Liver (tissue), 3 donors: ENCODE results near the gene ATP12A.

ENCODE experiments used
- EGR1 ChIP-seq, 2 donors: IDR thresholded peaks; 2 replicates each; pipeline ENCODE4 v1.6.1; 2016 to 2018; ENCODE audit warnings: antibody characterized with exemption in 2 of 2, low read depth in 2 of 2
- GABPA ChIP-seq, 2 donors: IDR thresholded peaks in 1 of 2; conservative IDR thresholded peaks in 1 of 2; 2 replicates each; pipeline ENCODE4 v1.6.1; 2016; ENCODE audit warnings: antibody characterized with exemption in 2 of 2, mild to moderate bottlenecking in 1 of 2, moderate library complexity in 1 of 2
- JUND ChIP-seq, 2 donors: IDR thresholded peaks; 2 replicates each; pipeline ENCODE4 v1.6.1; 2016; ENCODE audit warnings: antibody characterized with exemption in 2 of 2
- RXRA ChIP-seq, 2 donors: IDR thresholded peaks; 2 replicates each; pipeline ENCODE4 v1.6.1; 2017 to 2018; ENCODE audit warnings: antibody characterized with exemption in 2 of 2, mild to moderate bottlenecking in 1 of 2
- YY1 ChIP-seq: IDR thresholded peaks from 2 replicates; pipeline ENCODE4 v1.6.1; 2016; ENCODE audit warnings: antibody characterized with exemption, mild to moderate bottlenecking
- TF ChIP-seq, protein P1 (sequence below): fragments of 150-350 bp; IDR thresholded peaks from 2 replicates; pipeline ENCODE4 v1.5.1; 2017; ENCODE audit warnings: improper control_type of control experiment, low read depth, low read length; ENCODE audit not compliant: missing input control
- donor health status: healthy.
- donor health status: healthy.

DNA sequence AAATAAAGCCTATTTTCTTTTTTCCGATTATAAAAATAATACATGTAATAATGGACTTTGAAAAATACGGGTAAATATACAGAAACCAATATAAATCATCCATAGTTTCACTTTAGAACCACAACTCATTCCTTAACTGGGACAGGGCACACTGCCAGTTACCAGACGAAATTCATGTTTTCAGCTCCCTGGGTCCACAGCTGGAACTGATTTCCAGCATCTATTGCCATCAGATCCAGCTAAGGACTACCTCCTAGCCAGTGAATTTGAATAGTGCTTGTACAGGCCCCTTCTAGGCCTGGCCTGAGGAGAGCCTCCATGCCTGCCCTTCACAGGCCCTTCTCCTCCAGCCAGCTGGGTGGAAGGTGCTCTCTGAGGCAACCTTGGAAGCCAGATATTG is 30.0 kb upstream of the ATP12A start:
- TF ChIP-seq GABPA (IDR thresholded peaks at IDR 0.05 in 1 of 2, conservative IDR thresholded peaks at IDR 0.05 in 1 of 2) (no peak), RXRA (IDR thresholded peaks at IDR 0.05) (no peak), JUND (IDR thresholded peaks at IDR 0.05) (no peak), EGR1 (IDR thresholded peaks at IDR 0.05; ENCODE audit: low read depth in 2 of 2) (no peak), YY1 (no peak)
- TF ChIP-seq, protein P1, sequence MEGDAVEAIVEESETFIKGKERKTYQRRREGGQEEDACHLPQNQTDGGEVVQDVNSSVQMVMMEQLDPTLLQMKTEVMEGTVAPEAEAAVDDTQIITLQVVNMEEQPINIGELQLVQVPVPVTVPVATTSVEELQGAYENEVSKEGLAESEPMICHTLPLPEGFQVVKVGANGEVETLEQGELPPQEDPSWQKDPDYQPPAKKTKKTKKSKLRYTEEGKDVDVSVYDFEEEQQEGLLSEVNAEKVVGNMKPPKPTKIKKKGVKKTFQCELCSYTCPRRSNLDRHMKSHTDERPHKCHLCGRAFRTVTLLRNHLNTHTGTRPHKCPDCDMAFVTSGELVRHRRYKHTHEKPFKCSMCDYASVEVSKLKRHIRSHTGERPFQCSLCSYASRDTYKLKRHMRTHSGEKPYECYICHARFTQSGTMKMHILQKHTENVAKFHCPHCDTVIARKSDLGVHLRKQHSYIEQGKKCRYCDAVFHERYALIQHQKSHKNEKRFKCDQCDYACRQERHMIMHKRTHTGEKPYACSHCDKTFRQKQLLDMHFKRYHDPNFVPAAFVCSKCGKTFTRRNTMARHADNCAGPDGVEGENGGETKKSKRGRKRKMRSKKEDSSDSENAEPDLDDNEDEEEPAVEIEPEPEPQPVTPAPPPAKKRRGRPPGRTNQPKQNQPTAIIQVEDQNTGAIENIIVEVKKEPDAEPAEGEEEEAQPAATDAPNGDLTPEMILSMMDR, result no peak
